GM10266 (cell line): ENCODE measurements around the gene PTPRG.

Source experiments
- DNase-seq: peaks from one replicate; pipeline ENCODE4 v3.0.0; 2012; ENCODE audit errors: extremely low spot score
- TF ChIP-seq, protein P1 (sequence below): IDR thresholded peaks from 2 replicates; pipeline ENCODE4 v1.5.1; 2012; ENCODE audit warnings: mild to moderate bottlenecking, low read depth; ENCODE audit not compliant: control insufficient read depth, insufficient read depth; ENCODE audit errors: missing control alignments

Gene PTPRG

DNA sequence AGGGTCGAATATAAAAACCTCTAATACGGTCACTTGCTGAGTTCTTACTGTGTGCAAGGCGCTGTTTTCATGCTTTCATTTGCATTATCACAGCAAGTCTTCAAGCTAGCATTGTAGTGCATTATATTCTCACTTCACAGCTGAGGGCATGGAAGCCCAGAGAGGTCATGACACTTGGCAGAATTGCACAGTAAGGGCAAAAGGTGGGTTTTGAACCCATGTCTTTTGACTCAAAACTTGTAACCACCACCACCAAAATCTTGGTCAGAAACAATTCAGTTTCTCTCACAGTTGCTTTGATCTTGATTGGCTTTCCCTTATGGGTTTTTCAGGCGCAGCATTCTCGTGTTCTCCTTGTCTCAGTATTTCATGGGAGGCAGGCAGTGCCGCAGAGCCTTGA is 371.1 kb downstream of the PTPRG start:
- TF ChIP-seq, protein P1, sequence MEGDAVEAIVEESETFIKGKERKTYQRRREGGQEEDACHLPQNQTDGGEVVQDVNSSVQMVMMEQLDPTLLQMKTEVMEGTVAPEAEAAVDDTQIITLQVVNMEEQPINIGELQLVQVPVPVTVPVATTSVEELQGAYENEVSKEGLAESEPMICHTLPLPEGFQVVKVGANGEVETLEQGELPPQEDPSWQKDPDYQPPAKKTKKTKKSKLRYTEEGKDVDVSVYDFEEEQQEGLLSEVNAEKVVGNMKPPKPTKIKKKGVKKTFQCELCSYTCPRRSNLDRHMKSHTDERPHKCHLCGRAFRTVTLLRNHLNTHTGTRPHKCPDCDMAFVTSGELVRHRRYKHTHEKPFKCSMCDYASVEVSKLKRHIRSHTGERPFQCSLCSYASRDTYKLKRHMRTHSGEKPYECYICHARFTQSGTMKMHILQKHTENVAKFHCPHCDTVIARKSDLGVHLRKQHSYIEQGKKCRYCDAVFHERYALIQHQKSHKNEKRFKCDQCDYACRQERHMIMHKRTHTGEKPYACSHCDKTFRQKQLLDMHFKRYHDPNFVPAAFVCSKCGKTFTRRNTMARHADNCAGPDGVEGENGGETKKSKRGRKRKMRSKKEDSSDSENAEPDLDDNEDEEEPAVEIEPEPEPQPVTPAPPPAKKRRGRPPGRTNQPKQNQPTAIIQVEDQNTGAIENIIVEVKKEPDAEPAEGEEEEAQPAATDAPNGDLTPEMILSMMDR: no peak
- no peak for DNase-seq

DNA sequence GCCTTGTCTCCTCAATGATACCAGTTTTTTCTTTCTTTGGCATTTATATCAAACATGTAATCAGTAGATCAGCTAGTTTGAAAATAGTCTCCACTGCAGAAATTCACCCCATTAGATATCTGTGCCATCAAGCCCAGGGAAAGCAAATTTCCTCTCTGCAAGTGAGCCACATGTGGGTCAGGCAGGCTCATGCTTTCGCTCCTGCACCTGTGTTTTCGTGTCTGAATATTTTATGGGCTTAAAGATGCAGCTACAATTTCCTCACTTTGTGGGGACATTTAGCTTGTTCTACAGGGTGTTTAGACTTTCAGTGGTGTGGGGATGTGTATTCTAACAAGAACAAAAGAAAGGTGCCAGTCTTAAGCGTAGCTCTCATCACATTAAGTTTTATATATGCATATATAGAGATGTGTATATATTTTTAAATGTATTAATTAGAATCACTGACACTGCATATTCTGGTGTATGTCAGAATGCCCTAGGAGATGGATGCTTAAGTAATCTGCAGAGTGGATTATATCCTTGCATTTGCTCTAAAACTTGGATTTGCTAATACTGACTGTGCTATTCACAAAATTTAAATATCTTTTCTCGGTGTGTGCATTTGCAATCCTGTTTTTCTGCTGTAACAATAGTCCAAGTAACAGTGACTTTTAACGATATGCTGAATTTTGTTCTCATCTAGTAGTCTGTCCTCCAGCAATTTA is 372.6 kb downstream of the PTPRG start:
- TF ChIP-seq, protein P1: no peak
- DNase-seq: no peak

DNA sequence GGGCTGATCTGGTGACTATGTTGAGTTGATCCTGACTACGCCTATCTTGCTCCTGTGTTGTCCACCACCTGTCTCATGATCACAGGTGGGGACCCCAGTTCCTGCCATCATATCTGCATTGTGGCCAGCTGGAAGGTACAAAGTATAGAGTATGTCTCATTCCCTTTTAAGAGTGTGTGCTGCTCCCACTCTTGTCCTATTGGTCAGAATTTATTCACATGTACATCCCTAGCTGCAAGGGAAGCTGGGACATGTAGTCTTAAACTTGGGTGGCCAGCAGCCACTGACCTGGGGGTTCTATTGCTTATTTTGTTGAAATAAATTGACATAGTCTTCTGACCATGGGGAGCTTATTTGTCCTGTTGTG is 373.1 kb downstream of the PTPRG start:
- TF ChIP-seq, protein P1: no peak
- DNase-seq: no peak

DNA sequence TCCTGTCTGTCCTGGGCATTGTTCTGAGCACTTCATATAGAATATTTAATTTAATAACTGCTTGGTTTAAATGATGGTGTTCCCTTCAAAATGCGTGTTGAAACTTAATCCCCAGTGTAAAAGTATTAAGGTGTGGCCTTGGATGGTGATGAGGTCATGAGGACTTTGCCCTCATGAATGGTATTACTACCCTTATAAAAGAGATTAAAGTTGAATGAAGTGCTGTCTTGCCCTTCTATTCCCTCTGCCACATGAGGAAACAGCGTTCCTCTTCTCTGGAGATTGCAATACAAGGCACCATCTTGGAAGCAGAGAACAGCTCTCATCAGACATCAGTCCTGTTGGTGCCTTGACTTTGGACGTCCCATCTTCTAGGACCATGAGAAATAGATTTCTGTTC is 374.4 kb downstream of the PTPRG start:
- no peak for DNase-seq
- TF ChIP-seq, protein P1: no peak

DNA sequence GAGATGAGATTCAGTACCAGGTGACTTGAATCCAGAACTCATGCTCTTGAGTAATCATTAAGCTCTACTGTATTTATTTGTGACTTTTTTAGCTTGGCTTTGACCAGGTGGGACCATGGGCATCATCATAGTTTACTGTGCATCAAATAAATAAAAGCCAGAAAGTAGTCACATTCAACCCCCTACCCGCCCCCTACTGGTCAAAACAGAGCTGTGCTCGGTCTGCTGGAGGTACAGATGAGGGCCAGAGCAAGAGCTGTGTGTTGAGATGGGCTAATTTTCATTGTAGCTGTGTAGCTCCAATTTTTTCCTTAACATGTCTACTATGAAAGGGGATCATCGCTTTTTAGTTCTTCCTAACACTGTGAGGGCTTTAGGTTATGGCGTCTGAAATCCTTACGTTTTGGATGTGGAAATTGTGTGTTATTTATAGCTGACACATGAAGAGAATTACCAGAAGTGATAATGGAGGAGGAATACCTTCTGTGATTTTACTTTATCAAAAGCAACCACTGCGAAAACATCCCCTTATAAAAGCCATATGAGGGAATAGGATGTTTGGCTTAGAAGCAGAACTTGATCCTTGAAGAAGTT is 375.1 kb downstream of the PTPRG start:
- DNase-seq: peak; percentile 17

DNA sequence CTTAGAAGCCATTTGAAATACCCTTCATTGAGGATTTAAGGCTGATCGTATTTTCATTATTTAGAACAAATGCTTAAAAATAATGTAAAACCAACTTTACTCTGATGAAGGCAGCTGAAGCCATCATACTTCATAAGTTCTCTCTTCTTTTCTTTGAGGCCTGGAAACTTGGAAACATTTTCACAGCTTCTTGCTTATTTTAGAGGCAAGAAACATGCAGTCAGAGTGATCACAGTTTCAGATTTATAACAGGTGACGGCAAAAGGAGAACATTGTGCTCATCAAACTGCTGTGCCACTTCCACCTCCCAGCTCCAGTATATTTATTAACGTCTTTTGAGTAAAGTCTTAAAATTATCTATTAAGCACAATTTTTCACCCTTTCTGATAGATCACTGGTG is 376.1 kb downstream of the PTPRG start:
- TF ChIP-seq, protein P1: no peak
- DNase-seq: no peak

More for the DNA sequence above, 375.1 kb downstream of the PTPRG start:
- TF ChIP-seq, protein P1: peak; percentile 63

DNA sequence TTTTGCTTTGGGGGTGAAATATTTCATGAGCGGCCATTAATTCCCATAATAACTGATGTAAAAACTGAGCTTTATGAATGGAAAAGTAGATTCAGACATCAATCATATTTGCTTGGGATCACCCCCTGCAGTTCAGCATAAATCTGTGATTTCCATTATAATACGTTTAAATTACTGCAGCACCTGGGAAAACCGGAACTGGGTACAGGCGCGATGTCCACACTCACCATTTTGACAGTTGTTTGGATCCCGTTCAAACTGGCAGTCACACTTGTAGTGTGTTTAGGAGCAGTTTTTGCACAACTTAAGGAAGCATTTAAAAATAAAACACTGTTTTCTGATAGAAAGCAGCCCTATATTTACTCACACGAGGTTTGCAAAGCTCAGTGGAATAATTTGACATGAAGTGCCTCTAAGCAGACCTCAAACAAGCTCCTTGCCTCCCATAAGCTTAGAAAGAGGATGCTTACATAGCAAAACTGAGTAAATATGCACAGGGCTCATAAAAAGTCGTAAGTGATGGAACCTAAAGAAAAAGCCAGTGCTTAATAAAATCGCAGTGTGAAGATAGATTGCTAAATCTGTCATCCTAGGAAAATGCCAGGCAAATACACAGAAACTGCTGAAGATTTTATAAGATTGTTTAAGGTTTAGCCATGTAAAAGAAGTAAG is 377.6 kb downstream of the PTPRG start:
- TF ChIP-seq, protein P1: no peak
- DNase-seq: no peak
